ENCODE measurements around the gene GRPEL2. TPM values are rescaled to one million over a fixed set of nuclear protein-coding genes. Genes with fewer than 3 reads are reported as not detected.

Gene GRPEL2
- total and polyA plus RNA-seq, 4 donors, result 14.6 to 33.4 (median 18.8) TPM

- Histone ChIP-seq H3K36me3 (ENCODE audit: control insufficient read depth, insufficient read depth, low read length) (no peaks in the 10 kb centered on the region), H3K27ac (ENCODE audit: low read depth, low read length) (peak overlapping the region; percentile 49), H3K4me1 (ENCODE audit: control insufficient read depth, insufficient read depth, low read length) (peaks cover under 1% of the 10 kb centered on the region), H3K9me3 (ENCODE audit: control insufficient read depth, insufficient read depth, low read length) (no peaks in the 10 kb centered on the region), H3K27me3 (ENCODE audit: control insufficient read depth, insufficient read depth, low read length) (no peaks in the 10 kb centered on the region), H3K4me3 (ENCODE audit: low read depth, low read length) (no peak overlapping the region)
- 76% methylated on average over 4 of the region's 6 CpGs for WGBS (ENCODE audit: insufficient coverage)
- DNase-seq (ENCODE audit: low read depth in 4 of 6, low spot score in 6 of 6), result no peak
Measured at GRCh38 chr5:149400304-149400703, 55.0 kb downstream of the GRPEL2 start.

DNA sequence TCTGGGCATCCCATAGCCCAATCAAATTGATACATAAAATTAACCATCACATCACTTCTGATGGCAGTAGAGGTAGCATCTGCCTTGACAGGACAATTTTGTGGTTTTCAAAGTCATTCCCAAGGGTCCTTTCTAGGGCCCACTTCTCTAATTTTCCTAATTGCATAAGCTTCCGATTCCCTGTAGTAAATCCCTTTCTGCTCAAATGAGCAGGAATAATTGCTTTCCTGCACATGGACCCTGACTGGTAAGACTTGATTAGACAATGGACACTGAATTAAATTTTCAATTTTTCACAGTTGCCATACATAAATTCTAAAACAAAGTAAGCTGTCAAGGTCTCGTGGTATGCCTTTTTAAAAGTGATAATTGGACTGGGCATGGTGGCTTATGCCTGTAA is 55.8 kb downstream of the GRPEL2 start:
- Histone ChIP-seq H3K9me3 (ENCODE audit: control insufficient read depth, insufficient read depth, low read length) (no peaks in the 10 kb centered on the region), H3K27ac (ENCODE audit: low read depth, low read length) (peak overlapping the region; percentile 49), H3K4me3 (ENCODE audit: low read depth, low read length) (no peak overlapping the region), H3K4me1 (ENCODE audit: control insufficient read depth, insufficient read depth, low read length) (peaks cover 8% of the 10 kb centered on the region), H3K27me3 (ENCODE audit: control insufficient read depth, insufficient read depth, low read length) (no peaks in the 10 kb centered on the region), H3K36me3 (ENCODE audit: control insufficient read depth, insufficient read depth, low read length) (no peaks in the 10 kb centered on the region)
- DNase-seq (ENCODE audit: low read depth in 4 of 6, low spot score in 6 of 6), result no peak
- WGBS (ENCODE audit: insufficient coverage), result no CpG with 5 or more reads among the region's 2 CpGs

GRCh38 chr5:149402291-149402690 is 57.0 kb downstream of the GRPEL2 start:
- Histone ChIP-seq H3K9me3 (ENCODE audit: control insufficient read depth, insufficient read depth, low read length) (no peaks in the 10 kb centered on the region), H3K4me1 (ENCODE audit: control insufficient read depth, insufficient read depth, low read length) (peaks cover 14% of the 10 kb centered on the region), H3K4me3 (ENCODE audit: low read depth, low read length) (no peak overlapping the region), H3K27me3 (ENCODE audit: control insufficient read depth, insufficient read depth, low read length) (no peaks in the 10 kb centered on the region), H3K27ac (ENCODE audit: low read depth, low read length) (no peak overlapping the region), H3K36me3 (ENCODE audit: control insufficient read depth, insufficient read depth, low read length) (no peaks in the 10 kb centered on the region)
- WGBS (ENCODE audit: insufficient coverage), result 67% methylated on average over 1 of the region's 3 CpGs
- DNase-seq (ENCODE audit: low read depth in 4 of 6, low spot score in 6 of 6), result no peak

Other genes with a start within 250 kb of the GRPEL2 start
- gene ABLIM3, start 204.0 kb upstream of the GRPEL2 start, total RNA-seq, result 10 to 100 TPM; 32.6 to 40.7 TPM
- 10 to 100 TPM; 81.9 to 94.7 TPM for gene ABLIM3, start 204.0 kb upstream of the GRPEL2 start, polyA plus RNA-seq (ENCODE audit: insufficient read length in 2 of 2)
- gene AFAP1L1, start 73.6 kb upstream of the GRPEL2 start, total RNA-seq, result 10 to 100 TPM; 11.2 to 48.6 TPM
- gene AFAP1L1, start 73.6 kb upstream of the GRPEL2 start, polyA plus RNA-seq (ENCODE audit: insufficient read length in 2 of 2), result 10 to 100 TPM; 10.8 to 19.7 TPM
- 10 to 100 TPM; 14.2 to 15.7 TPM for gene PCYOX1L, start 12.5 kb downstream of the GRPEL2 start, total RNA-seq
- gene PCYOX1L, start 12.5 kb downstream of the GRPEL2 start, polyA plus RNA-seq (ENCODE audit: insufficient read length in 2 of 2), result 10 to 100 TPM; 26.6 to 28.6 TPM
- 1 to 10 TPM; 2.9 to 4.0 TPM for gene IL17B, start 33.8 kb downstream of the GRPEL2 start, total RNA-seq
- gene IL17B, start 33.8 kb downstream of the GRPEL2 start, polyA plus RNA-seq (ENCODE audit: insufficient read length in 2 of 2), result 1 to 10 TPM in 1 of 2 donors, under 1 TPM in 1; 0.87 to 1.6 TPM
- 100 to 1,000 TPM; 263 to 310 TPM for gene CSNK1A1, start 205.9 kb downstream of the GRPEL2 start, total RNA-seq
- 100 to 1,000 TPM; 145 to 190 TPM for gene CSNK1A1, start 205.9 kb downstream of the GRPEL2 start, polyA plus RNA-seq (ENCODE audit: insufficient read length in 2 of 2)
- gene ARHGEF37, start 236.0 kb downstream of the GRPEL2 start, total RNA-seq, result 10 to 100 TPM in 1 of 2 donors, 1 to 10 TPM in 1; 7.0 to 22.3 TPM
- 1 to 10 TPM; 5.6 to 7.2 TPM for gene ARHGEF37, start 236.0 kb downstream of the GRPEL2 start, polyA plus RNA-seq (ENCODE audit: insufficient read length in 2 of 2)

All from spinal cord (tissue), 10 donors.